LoVo (cell line): Measurements from ENCODE around the gene DHDH.
A peak's percentile ranks its signal among the peaks of the same experiment; 100 is the strongest.

Experiments
- DNase-seq: peaks from one replicate; pipeline ENCODE4 v3.0.0-alpha.2; 2016; ENCODE audit warnings: low spot score

DHDH gene

GRCh38 chr19:48992581-48993174 lies 59.2 kb downstream of the DHDH start:
- DNase-seq: no peak

GRCh38 chr19:48993175-48994034 lies 59.9 kb downstream of the DHDH start, which contains the start of the genes GYS1 and RUVBL2:
TSS of gene GYS1 (minus strand) at chr19:48993309. CDS start at chr19:48993112, 197 bp downstream.
TSS of gene RUVBL2 (plus strand) at chr19:48993887. CDS start at chr19:48993912, 25 bp downstream.
- peak; percentile 99 for DNase-seq

- no peak for DNase-seq
These were observed 60.5 kb downstream of the DHDH start for GRCh38 chr19:48994035-48994386.
